DMS53 treated with DMSO at 0.1 percent for 48 hours (cell line): ENCODE results near the gene DUS3L.
"Not testable (repeated sequence)": the region's sequence is repeated elsewhere in the genome, so short reads cannot be mapped to it uniquely, and the experiment has no call there.

Source experiments
- DNase-seq: peaks from one replicate; lab custom pipeline; 2025; ENCODE audit not compliant: unreplicated experiment; lab: John Stamatoyannopoulos, UW

Gene DUS3L

GRCh38 chr19:5800361-5801270 is 9.7 kb upstream of the DUS3L start:
- no peak for DNase-seq

DNA sequence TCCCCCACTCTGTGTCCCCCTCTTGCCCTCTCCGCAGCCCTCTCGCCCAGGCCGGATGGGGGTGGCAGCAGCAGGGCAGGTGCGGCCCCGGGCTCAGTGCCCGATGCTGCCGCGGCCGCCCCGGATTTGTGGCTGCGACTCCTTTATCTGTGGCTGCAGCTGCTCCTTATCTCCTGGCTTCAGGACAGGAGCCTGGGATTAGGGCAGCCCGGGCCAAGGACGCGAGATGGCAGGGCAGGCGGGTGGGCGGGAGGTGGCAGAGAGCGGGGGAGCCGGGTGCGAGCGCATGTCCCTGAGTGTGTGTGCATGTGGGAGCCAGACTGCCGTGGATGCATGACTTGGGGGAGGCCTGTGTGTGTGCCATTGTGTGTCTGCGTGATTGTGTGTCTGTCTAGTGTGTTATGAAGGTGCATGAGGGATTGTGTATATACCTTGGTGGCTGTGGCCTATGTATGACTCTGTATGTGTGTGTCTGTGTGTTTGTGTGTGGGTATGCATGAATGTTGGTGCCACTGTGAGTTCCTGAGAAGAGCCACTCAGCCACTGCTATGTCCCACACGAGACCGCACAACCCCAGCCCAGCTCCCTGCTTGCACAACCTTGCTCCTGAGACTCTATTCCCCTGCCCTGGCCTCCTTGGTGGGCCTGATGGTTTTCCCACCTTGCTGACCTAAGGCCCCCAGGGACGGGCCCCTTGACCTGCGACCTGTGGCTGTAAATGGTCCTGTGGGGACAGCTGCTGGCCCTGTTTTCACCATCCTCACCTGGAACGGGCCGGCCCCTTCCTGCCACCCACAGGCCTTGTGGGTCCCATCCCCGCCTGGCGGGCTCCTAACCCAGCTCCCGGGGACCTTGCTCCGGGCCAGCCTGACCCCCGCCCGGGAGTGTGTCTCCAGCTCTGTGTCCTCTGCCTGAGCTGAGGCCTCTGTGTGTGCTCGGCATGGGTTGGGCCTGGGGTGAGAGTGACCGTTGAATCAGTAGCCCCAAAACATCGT is 8.6 kb upstream of the DUS3L start:
- DNase-seq, result no peak

DNA sequence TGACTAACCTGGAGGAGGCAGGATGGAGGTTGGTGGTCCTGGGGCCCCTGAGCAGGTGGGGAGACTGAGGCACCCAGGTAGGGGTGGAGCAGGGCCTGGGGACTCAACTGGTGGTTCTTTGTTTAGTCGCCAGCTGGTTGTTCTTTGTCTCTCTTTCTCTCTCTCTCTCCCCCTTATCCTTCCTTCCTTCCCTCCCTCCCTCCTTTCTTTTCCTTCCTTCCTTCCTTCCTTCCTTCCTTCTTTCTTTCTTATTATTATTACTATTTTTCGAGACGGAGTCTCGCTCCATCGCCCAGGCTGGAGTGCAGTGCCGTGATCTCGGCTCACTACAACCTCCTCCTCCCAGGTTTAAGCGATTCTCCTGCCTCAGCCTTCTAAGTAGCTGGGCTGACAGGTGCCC is 7.3 kb upstream of the DUS3L start:
- DNase-seq, result no peak

DNA sequence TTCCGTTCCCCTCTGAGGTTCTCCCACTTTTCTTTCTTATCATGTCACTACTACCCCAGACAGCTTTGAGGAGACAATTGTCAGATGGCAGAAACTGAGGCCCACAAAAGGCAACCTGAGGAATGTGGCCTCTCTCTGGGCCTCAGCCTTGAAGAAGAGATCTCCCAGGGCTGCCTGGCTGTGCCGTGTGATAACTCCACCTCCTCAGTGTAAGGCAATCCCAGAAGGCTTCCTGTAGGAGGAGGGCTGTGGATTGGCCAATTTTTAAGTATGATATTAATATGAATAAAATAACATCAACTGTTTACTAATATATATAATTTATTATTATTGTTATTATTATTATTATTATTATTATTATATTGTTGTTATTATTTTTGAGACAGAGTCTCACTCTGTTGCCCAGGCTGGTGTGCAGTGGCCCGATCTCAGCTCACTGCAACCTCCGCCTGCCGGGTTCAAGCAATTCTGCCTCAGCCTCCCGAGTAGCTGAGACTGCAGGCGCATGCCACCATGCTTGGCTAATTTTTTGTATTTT is 4.5 kb upstream of the DUS3L start:
- no peak for DNase-seq

DNA sequence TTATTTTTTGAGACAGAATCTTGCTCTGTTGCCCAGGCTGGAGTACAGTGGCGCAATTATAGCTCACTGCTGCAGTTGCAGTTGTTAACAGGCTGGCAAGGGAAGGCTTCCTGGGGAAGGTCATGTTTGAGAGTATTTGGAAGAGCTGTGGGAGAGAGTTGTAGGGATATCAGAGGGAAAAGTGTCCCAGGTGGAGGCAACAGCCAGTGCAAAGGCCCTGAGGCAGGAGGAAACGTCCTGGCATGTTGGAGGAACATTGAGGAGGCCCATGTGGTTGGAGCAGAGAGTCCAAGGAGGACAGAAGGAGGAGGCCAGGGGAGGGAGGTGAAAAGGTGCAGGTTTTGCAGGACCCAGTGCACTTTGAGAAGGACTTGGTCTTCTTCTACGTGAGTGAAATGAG is 2.2 kb upstream of the DUS3L start:
- no peak for DNase-seq

DNA sequence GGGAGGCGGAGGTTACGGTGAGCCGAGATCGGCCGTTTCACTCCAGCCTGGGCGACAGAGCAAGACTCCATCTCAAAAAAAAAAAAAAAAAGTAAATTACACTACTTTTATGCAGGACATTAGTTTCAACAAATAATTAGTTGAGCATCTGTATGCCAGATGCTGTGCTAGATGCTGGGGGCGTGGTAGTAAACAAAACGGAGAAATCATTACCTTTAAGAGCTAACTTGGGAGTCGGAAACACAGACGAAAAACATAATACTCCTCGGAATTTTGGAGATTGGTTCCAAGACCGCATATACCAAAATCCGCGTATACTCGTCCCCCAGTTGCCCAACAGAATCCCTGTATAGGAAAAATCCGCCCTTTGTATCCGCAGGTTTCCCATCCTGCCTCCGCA is 1.3 kb upstream of the DUS3L start:
- DNase-seq, result no peak

GRCh38 chr19:5789886-5790558 is 941 bp downstream of the DUS3L start:
- no peak for DNase-seq

GRCh38 chr19:5789351-5789761 is 1.6 kb downstream of the DUS3L start:
- no peak for DNase-seq

DNA sequence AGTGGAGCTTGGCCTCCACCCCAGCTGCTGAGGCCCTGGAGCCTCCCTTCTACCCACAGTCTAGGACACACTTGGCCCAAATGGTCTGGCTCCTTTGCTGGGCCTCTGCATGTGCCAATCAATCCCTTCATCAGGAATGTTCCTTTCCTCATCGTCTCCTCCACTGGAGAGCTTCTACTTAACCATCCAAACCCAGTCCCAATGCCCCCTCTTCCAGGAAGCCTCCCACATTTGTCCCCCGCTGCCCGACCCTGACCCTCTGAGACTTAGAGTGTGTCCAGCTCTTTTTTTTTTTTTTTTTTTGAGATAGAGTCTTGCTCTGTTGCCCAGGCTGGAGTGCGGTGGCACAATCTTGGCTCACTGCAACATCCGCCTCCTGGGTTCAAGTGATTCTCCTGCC is 2.5 kb downstream of the DUS3L start:
- DNase-seq, result no peak

DNA sequence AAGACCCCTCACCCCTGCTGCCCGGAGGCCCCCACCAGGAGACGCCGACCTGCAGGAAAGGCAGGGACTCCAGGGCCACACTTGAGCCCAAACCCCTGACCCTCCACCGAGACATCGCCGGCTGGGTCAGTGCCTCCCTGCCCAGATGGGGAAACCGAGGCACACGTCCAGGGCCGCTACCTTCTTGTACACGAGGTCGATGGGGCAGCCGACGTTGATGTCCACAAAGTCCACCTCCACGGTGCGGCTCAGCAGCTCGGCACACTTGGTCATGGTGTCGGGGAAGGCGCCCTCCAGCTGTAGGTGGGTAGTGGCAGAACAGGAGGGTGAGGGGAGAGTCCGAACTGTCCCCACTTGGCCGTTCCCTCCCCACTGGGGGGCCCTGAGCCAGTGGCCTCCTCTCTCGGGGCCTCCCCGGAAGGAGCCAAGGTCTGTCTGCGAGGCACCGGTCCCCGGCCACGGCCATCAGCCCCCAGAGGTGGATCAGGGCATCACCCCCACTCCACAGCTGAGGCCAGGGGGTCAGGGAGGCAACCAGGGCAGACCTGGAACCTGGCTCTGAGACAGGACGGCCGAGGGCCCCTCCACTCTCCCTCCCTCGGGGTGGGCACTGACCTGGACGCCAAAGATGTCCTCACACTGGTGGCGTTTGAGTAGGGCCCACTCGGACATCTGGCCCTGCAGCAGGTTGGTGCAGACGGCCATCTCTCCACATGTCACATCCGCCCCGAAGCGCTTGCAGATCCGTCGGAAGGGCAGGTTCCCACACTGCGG is 3.4 kb downstream of the DUS3L start:
- DNase-seq, result no peak

- no peak for DNase-seq
Observed at GRCh38 chr19:5786593-5787408, 4.2 kb downstream of the DUS3L start.

GRCh38 chr19:5785423-5785822 is 5.5 kb downstream of the DUS3L start:
- DNase-seq, result no peak

- no peak for DNase-seq
Observed at GRCh38 chr19:5784581-5785147, 6.3 kb downstream of the DUS3L start, which contains the start of gene PRR22. PRR22 (minus strand) TSS chr19:5784746; CDS start chr19:5784660, 86 bp downstream.

- DNase-seq, result no peak
Observed at GRCh38 chr19:5782945-5783919, 7.7 kb downstream of the DUS3L start.

DNA sequence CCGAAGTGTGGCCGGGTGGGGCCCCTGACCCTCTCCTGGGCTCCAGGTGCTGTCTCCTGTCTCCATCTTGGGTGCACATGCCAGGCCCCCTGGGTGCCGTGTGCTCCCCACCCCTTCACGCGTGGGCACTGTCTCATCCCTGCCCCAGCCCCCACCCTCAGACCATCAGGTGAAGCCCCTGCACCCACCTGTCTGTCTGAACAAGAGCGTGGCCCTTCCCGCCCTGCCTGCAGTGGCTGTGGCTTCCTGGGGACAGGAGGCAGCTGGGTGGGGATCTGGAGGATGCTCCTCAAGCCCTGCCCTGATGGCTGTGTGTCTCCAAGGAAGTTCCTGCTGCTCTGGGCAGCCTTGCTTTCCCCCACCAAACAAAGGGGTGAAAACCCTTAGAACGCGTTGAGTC is 8.6 kb downstream of the DUS3L start:
- no peak for DNase-seq

GRCh38 chr19:5780916-5781315 is 10.0 kb downstream of the DUS3L start:
- DNase-seq, result not testable (repeated sequence)

- no peak for DNase-seq
Observed at GRCh38 chr19:5778402-5778801, 12.6 kb downstream of the DUS3L start.
